Tibial nerve (tissue), 4 donors: ENCODE data around the gene PIN1. TPM values are rescaled to one million over a fixed set of nuclear protein-coding genes. Genes with fewer than 3 reads are reported as not detected.
A peak's percentile ranks its signal among the peaks of the same experiment; 100 is the strongest.

ENCODE experiments used
- DNase-seq, 2 donors: peaks; one replicate each; pipeline ENCODE4 v3.0.0-alpha.2; 2019; ENCODE audit warnings: low spot score in 2 of 2
- H3K27ac ChIP-seq, 4 donors: fragments of 200-600 bp; sonication (generic) in 3 of 4; one replicate each; pipeline ENCODE4 v1.5.1; 2017 to 2019; ENCODE audit warnings: mild to moderate bottlenecking in 1 of 4
- H3K27me3 ChIP-seq, 2 donors: fragments of 200-600 bp; sonication (generic) in 1 of 2; one replicate each; pipeline versions ENCODE4 v1.5.1 to v1.6.0; 2017 to 2019
- H3K36me3 ChIP-seq, 3 donors: fragments of 200-600 bp; sonication (generic); one replicate each; pipeline ENCODE4 v1.5.1; 2018 to 2019
- H3K4me1 ChIP-seq, 4 donors: fragments of 200-600 bp; sonication (generic) in 3 of 4; one replicate each; pipeline ENCODE4 v1.5.1; 2017 to 2019
- H3K4me3 ChIP-seq, 4 donors: fragments of 200-600 bp; sonication (generic) in 3 of 4; one replicate each; pipeline ENCODE4 v1.5.1; 2017 to 2019; ENCODE audit warnings: mild to moderate bottlenecking in 1 of 4, moderate library complexity in 1 of 4
- H3K9me3 ChIP-seq, 4 donors: fragments of 200-600 bp; sonication (generic) in 3 of 4; one replicate each; pipeline ENCODE4 v1.5.1; 2017 to 2019
- CTCF ChIP-seq, 5 experiments: fragments of 200-600 bp in 3 of 5; fragments of 450-650 bp in 2 of 5; sonication (generic) in 3 of 5; IDR thresholded peaks; one replicate each; pipeline ENCODE4 v1.5.1; 2016 to 2019; ENCODE audit warnings: antibody characterized with exemption in 5 of 5, mild to moderate bottlenecking in 3 of 5, moderate library complexity in 2 of 5
- EP300 ChIP-seq, 2 donors: sonication (generic); formaldehyde crosslinking; IDR thresholded peaks; one replicate each; pipeline ENCODE4 v1.6.1; 2017; ENCODE audit warnings: antibody characterized with exemption in 2 of 2, mild to moderate bottlenecking in 1 of 2
- POLR2A ChIP-seq, 2 donors: fragments of 450-650 bp; IDR thresholded peaks; one replicate each; pipeline ENCODE4 v1.6.1; 2017; ENCODE audit warnings: antibody characterized with exemption in 2 of 2, mild to moderate bottlenecking in 2 of 2, moderate library complexity in 2 of 2
- WGBS, 2 donors: methylation state at CpG; one replicate each; pipeline ENCODE4 v1.1.5; 2018; 5-methylcytosine and 5-hydroxymethylcytosine counted together
- total RNA-seq, 4 donors: library from RNA; depleted of rRNA; stranded (reverse); fragments of >200 nt; gene quantifications; one replicate each; pipeline ENCODE4 v1.1.0, GENCODE V29; 2016

The PIN1 gene
- total RNA-seq, 4 donors from 2014 or later = 90.6 to 124 (median 103) TPM

- peak overlapping the region in 2 of 4 donors; percentile 0 to 51 for H3K27ac ChIP-seq
- DNase-seq = no peak
- H3K9me3 ChIP-seq = no peaks in the 10 kb centered on the region
- H3K4me3 ChIP-seq = no peak overlapping the region
- no peaks in the 10 kb centered on the region for H3K27me3 ChIP-seq
- H3K4me1 ChIP-seq = peaks cover 0 to 23% (median 0%) of the 10 kb centered on the region in 4 donors
- TF ChIP-seq CTCF (IDR thresholded peaks at IDR 0.05) (no peak), POLR2A (IDR thresholded peaks at IDR 0.05) (no peak), EP300 (IDR thresholded peaks at IDR 0.05) (no peak)
- peaks cover 0 to 58% (median 0%) of the 10 kb centered on the region in 3 donors for H3K36me3 ChIP-seq
- 58 to 93% methylated on average over 3 to 5 of the region's 7 CpGs for WGBS, 2 donors
Observed at GRCh38 chr19:9849791-9850190, 14.7 kb downstream of the PIN1 start.

GRCh38 chr19:9850235-9850959 lies 15.3 kb downstream of the PIN1 start:
- TF ChIP-seq POLR2A (IDR thresholded peaks at IDR 0.05) (no peak), CTCF (IDR thresholded peaks at IDR 0.05) (no peak), EP300 (IDR thresholded peaks at IDR 0.05) (no peak)
- 48 to 56% methylated on average over 15 to 16 of the region's 19 CpGs for WGBS, 2 donors
- no peak for DNase-seq
- H3K27ac ChIP-seq = peak overlapping the region in 2 of 4 donors; percentile 1 to 51
- H3K36me3 ChIP-seq = peaks cover 0 to 52% (median 0%) of the 10 kb centered on the region in 3 donors
- no peaks in the 10 kb centered on the region for H3K9me3 ChIP-seq
- peaks cover 0 to 23% (median 0%) of the 10 kb centered on the region in 4 donors for H3K4me1 ChIP-seq
- H3K4me3 ChIP-seq = no peak overlapping the region
- no peaks in the 10 kb centered on the region for H3K27me3 ChIP-seq

- Histone ChIP-seq H3K4me3 (no peak overlapping the region), H3K4me1 (peaks cover 0 to 13% (median 0%) of the 10 kb centered on the region in 4 donors), H3K9me3 (no peaks in the 10 kb centered on the region), H3K36me3 (peaks cover 0 to 21% (median 0%) of the 10 kb centered on the region in 3 donors), H3K27me3 (no peaks in the 10 kb centered on the region), H3K27ac (no peak overlapping the region)
- no peak for TF ChIP-seq CTCF (IDR thresholded peaks at IDR 0.05)
- no peak for TF ChIP-seq EP300 (IDR thresholded peaks at IDR 0.05)
- TF ChIP-seq POLR2A (IDR thresholded peaks at IDR 0.05) = no peak
- no peak for DNase-seq
- 94 to 96% methylated on average over 25 to 38 of the region's 38 CpGs for WGBS, 2 donors
Observed at GRCh38 chr19:9854282-9854846, 19.2 kb downstream of the PIN1 start.

- no peak for DNase-seq
- Histone ChIP-seq H3K27ac (no peak overlapping the region), H3K4me1 (peaks cover 0 to 5% (median 0%) of the 10 kb centered on the region in 4 donors), H3K9me3 (no peaks in the 10 kb centered on the region), H3K4me3 (no peak overlapping the region), H3K36me3 (peaks cover 0 to 16% (median 0%) of the 10 kb centered on the region in 3 donors), H3K27me3 (no peaks in the 10 kb centered on the region)
- WGBS, 2 donors = 91 to 94% methylated on average over 9 of the region's 9 CpGs
- no peak for TF ChIP-seq CTCF (IDR thresholded peaks at IDR 0.05)
- no peak for TF ChIP-seq POLR2A (IDR thresholded peaks at IDR 0.05)
- TF ChIP-seq EP300 (IDR thresholded peaks at IDR 0.05) = no peak
Observed at GRCh38 chr19:9856609-9857008, 21.5 kb downstream of the PIN1 start.

GRCh38 chr19:9857076-9857721 lies 22.1 kb downstream of the PIN1 start:
- Histone ChIP-seq H3K9me3 (no peaks in the 10 kb centered on the region), H3K27me3 (no peaks in the 10 kb centered on the region), H3K27ac (peak overlapping the region in 1 of 4 donors; percentile 34), H3K4me1 (peaks cover 0 to 5% (median 0%) of the 10 kb centered on the region in 4 donors), H3K36me3 (peaks cover 0 to 16% (median 0%) of the 10 kb centered on the region in 3 donors), H3K4me3 (no peak overlapping the region)
- TF ChIP-seq EP300 (IDR thresholded peaks at IDR 0.05) (no peak), CTCF (IDR thresholded peaks at IDR 0.05) (no peak), POLR2A (IDR thresholded peaks at IDR 0.05) (no peak)
- no peak for DNase-seq
- 92% methylated on average over 13 of the region's 13 CpGs for WGBS, 2 donors
